Common myeloid progenitor, CD34-positive (primary cell): ENCODE results near the gene ZMYND8.

Experiments used
- CTCF ChIA-PET: fragments of 350-600 bp; sonication (Branson Sonifier 250); formaldehyde crosslinking; loops from one replicate; lab custom pipeline; 2021; ENCODE audit warnings: antibody characterized with exemption; lab: Charles Lee
- POLR2A ChIA-PET: fragments of 350-600 bp; sonication (Branson Sonifier 250); formaldehyde crosslinking; loops from one replicate; lab custom pipeline; 2021; ENCODE audit warnings: antibody characterized with exemption; lab: Charles Lee
- DNase-seq, 3 donors: peaks; one replicate each; pipeline versions ENCODE4 v3.0.0 to v3.0.0-alpha.2; 2013
- H3K27ac ChIP-seq, 2 experiments: 1 replicate in 1 of 2; 2 replicates in 1 of 2; pipeline ENCODE4 v1.7.0; 2013; ENCODE audit warnings: inconsistent platforms in 2 of 2, low read length in 2 of 2, mild to moderate bottlenecking in 2 of 2, low read depth in 1 of 2, moderate library complexity in 1 of 2; ENCODE audit not compliant: severe bottlenecking in 2 of 2, insufficient read depth in 1 of 2, poor library complexity in 1 of 2
- H3K27me3 ChIP-seq, 5 experiments: replicated peaks in 2 of 5; 1 replicate in 3 of 5; 2 replicates in 2 of 5; pipeline versions ENCODE4 v1.6.1 to v1.7.0; 2013; ENCODE audit warnings: low read length in 4 of 5, mild to moderate bottlenecking in 2 of 5, moderate library complexity in 2 of 5, inconsistent platforms in 1 of 5; ENCODE audit not compliant: insufficient read depth in 5 of 5, control insufficient read depth in 4 of 5
- H3K36me3 ChIP-seq, 4 experiments: 1 replicate in 2 of 4; 2 replicates in 2 of 4; pipeline versions ENCODE4 v1.6.1 to v1.7.0; 2013; ENCODE audit warnings: low read length in 3 of 4, control low read depth in 1 of 4, mild to moderate bottlenecking in 1 of 4; ENCODE audit not compliant: control insufficient read depth in 4 of 4, insufficient read depth in 4 of 4
- H3K4me1 ChIP-seq, 4 experiments: 1 replicate in 3 of 4; 2 replicates in 1 of 4; pipeline versions ENCODE4 v1.6.1 to v1.7.1; 2013; ENCODE audit warnings: low read length in 3 of 4, mild to moderate bottlenecking in 3 of 4, control low read depth in 1 of 4, inconsistent platforms in 1 of 4, moderate library complexity in 1 of 4; ENCODE audit not compliant: control insufficient read depth in 4 of 4, insufficient read depth in 4 of 4; ENCODE audit errors: control extremely low read depth in 1 of 4
- H3K4me3 ChIP-seq, 7 experiments: 1 replicate in 4 of 7; 2 replicates in 3 of 7; pipeline versions ENCODE4 v1.5.1 to v1.7.0; 2013; ENCODE audit warnings: mild to moderate bottlenecking in 7 of 7, low read length in 6 of 7, moderate library complexity in 6 of 7, inconsistent platforms in 2 of 7, low read depth in 2 of 7, control low read depth in 1 of 7; ENCODE audit not compliant: insufficient read depth in 4 of 7, control insufficient read depth in 1 of 7; ENCODE audit errors: extremely low read depth in 1 of 7
- H3K9me3 ChIP-seq, 5 experiments: 1 replicate in 4 of 5; 2 replicates in 1 of 5; pipeline versions ENCODE4 v1.6.1 to v1.7.1; 2013; ENCODE audit warnings: low read length in 4 of 5, mild to moderate bottlenecking in 2 of 5, inconsistent platforms in 1 of 5, low read depth in 1 of 5, moderate library complexity in 1 of 5; ENCODE audit not compliant: control insufficient read depth in 4 of 5, insufficient read depth in 2 of 5; ENCODE audit errors: control extremely low read depth in 1 of 5
- WGBS: methylation state at CpG from one replicate; pipeline ENCODE4 v1.1.5; 2013; ENCODE audit not compliant: insufficient coverage; 5-methylcytosine and 5-hydroxymethylcytosine counted together

Gene ZMYND8

DNA sequence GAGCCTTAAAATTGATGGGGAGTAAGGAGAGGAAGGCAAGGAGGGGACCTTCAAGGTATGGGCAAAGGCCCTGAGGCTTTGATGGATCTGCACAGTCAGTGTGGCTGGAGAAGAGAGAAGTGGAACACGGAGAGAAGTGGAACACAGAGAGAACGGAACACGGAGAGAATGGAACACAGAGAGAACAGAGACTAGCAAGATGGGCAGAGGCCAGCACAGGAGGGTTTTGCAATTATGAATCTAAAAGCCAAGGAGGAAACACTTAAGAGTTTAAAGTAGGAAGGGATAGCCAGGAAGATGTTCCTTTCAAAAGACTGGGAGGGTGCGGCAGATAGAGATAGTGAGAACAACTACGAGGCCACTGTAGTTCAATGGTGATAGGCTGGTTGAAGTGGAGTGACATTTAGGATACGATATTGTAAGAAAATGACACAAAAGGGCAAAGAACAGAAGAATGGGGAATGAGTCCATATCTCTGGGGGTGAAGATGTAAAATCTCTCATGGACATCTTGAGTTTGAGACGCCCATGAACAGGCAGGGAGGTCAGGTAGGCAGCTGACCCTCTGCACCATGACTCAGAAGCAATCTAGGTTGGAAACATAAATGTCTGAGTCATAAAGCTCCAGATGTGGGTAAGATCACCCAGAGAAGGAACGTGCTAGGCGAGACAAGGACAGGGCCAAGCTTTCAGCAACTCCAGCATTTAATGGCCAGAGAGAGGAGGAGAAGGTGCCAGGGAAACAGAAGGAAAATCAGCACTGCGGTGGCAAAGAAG lies 25.4 kb downstream of the ZMYND8 start:
- no peaks in the 10 kb centered on the region for H3K9me3 ChIP-seq
- POLR2A ChIA-PET = no interaction called here
- H3K27me3 ChIP-seq = no peaks in the 10 kb centered on the region
- H3K36me3 ChIP-seq = peaks cover 9 to 71% (median 21%) of the 10 kb centered on the region in 4 experiments
- H3K4me1 ChIP-seq = peaks cover 0 to 45% (median 14%) of the 10 kb centered on the region in 4 experiments
- CTCF ChIA-PET = interaction anchor here (0.7 to 1.5 kb wide), 6 partner anchors 12 to 58 kb away, joined by 3 to 4 read pairs (median 3); no protein-coding TSS in a partner anchor
- WGBS = 92% methylated on average over 10 of the region's 10 CpGs
- peak in 1 of 3 donors; percentile 36 for DNase-seq
- H3K27ac ChIP-seq = peak overlapping the region; percentile 1 to 60
- no peak overlapping the region for H3K4me3 ChIP-seq

DNA sequence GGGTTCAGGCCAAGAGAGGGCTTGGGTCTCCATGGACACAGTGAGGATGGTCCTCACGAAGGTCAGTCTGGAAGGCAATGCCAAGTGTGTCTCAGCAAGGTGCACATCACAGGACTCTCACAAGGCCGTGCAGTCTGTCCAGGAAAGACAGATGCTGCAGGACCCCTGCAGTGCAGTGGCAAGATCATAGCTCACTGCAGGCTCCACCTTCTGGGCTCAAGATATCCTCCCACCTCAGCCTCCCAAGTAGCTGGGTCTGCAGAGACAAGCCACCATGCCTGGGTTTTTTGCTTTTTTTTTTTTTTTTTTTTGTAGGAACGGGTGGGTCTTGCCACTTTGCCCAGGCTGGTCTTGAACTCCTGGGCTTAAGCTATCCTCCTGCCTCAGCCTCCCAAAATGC lies 26.4 kb downstream of the ZMYND8 start:
- 93% methylated on average over 2 of the region's 3 CpGs for whole genome bisulfite sequencing
- Histone ChIP-seq H3K4me3 (no peak overlapping the region), H3K27ac (peak overlapping the region; percentile 1 to 60), H3K36me3 (peaks cover 9 to 61% (median 18%) of the 10 kb centered on the region in 4 experiments), H3K27me3 (no peaks in the 10 kb centered on the region), H3K4me1 (peaks cover 0 to 43% (median 14%) of the 10 kb centered on the region in 4 experiments), H3K9me3 (no peaks in the 10 kb centered on the region)
- DNase-seq = no peak
- CTCF ChIA-PET = interaction anchor here (1.4 to 4.3 kb wide), 4 partner anchors 11 to 55 kb away, joined by 3 to 20 read pairs (median 3); no protein-coding TSS in a partner anchor
- POLR2A ChIA-PET = no interaction called here

DNA sequence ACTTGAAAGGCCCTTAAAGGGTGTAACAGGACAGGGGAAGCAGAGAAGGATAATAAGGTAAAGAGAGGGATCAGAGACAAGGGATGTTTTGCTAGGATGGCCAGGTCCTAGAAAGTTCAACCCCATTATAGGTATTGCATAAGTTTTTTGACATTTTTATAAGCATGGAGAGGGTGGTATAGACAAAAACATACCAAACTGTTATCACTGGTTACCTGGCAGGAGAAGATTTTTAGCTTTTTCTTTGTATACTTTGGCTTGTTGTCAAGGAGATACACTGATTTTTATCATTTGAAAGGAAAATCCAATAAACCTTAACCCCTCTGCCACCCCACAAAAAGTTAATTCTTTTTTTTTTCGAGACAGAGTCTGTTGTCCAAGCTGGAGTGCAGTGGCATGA lies 28.4 kb downstream of the ZMYND8 start:
- Histone ChIP-seq H3K27ac (peak overlapping the region in 1 of 2 experiments; percentile 58), H3K36me3 (peaks cover 9 to 63% (median 16%) of the 10 kb centered on the region in 4 experiments), H3K4me3 (no peak overlapping the region), H3K4me1 (peaks cover 0 to 29% (median 11%) of the 10 kb centered on the region in 4 experiments), H3K27me3 (no peaks in the 10 kb centered on the region), H3K9me3 (no peaks in the 10 kb centered on the region)
- CTCF ChIA-PET = interaction anchor here (1.2 to 4.3 kb wide), 2 partner anchors 12 to 55 kb away, joined by 3 to 20 read pairs; no protein-coding TSS in a partner anchor
- DNase-seq = no peak
- no CpG with 5 or more reads among the region's 1 CpG for WGBS
- POLR2A ChIA-PET = interaction anchor here (0.7 to 0.9 kb wide), 2 partner anchors 24 to 32 kb away, joined by 4 read pairs; no protein-coding TSS in a partner anchor

DNA sequence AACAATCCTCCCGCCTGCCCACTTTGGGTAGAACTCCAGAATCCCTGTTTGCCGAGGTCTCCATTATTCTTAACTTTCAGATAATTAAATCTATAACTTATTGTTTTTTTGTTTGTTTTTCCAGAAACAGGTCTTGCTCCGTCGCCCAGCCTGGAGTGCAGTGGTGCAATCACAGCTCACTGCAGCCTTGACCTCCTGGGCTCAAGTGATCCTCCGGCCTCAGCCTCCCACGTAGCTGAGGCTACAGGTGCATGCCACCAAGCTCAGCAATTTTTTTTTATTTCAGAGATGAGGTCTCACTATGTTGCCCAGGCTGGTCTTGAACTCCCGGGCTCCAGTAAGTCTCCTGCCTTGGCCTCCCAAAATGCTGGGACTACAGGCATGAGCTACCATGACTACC lies 28.8 kb downstream of the ZMYND8 start:
- Histone ChIP-seq H3K36me3 (peaks cover 9 to 63% (median 15%) of the 10 kb centered on the region in 4 experiments), H3K27ac (peak overlapping the region in 1 of 2 experiments; percentile 58), H3K4me3 (no peak overlapping the region), H3K27me3 (no peaks in the 10 kb centered on the region), H3K9me3 (no peaks in the 10 kb centered on the region), H3K4me1 (peaks cover 0 to 28% (median 11%) of the 10 kb centered on the region in 4 experiments)
- no peak for DNase-seq
- ChIA-PET CTCF (interaction anchor here (4.3 kb wide), 1 partner anchor 11 kb away, joined by 20 read pairs; no protein-coding TSS in a partner anchor), POLR2A (interaction anchor here (0.7 to 0.9 kb wide), 2 partner anchors 24 to 33 kb away, joined by 4 read pairs; no protein-coding TSS in a partner anchor)
- WGBS = 93% methylated on average over 4 of the region's 7 CpGs

DNA sequence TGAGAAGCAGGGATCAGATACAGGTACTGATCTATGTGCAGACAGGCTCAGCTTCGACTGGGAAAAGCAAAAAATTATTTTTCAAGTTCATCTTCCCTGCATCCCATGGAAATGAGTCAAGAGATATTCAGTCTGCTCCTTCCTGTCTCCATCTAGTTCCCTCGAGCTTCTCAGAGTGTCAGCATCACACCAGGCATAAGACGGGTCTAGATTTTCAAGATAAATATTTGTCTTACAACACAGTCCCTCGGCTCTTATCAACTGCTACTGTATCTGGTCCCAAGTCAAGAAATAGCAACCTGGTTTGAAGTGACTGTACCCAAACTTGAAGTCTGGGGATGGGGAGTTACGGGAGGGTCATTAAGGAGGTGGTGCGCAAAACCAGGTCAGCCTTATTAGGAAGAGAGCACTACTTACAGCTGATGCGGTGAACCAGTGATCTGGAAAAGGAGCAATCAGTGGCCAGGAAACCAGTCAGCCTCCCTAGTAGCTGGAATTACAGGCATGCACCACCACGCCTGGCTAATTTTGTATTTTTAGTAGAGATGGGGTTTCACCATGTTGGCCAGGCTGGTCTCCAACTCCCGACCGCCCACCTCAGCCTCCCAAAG lies 29.7 kb downstream of the ZMYND8 start:
- peaks cover 9 to 58% (median 12%) of the 10 kb centered on the region in 4 experiments for H3K36me3 ChIP-seq
- DNase-seq = no peak
- ChIA-PET POLR2A (interaction anchor here (1.5 kb wide), 1 partner anchor 9 kb away, joined by 4 read pairs; no protein-coding TSS in a partner anchor), CTCF (interaction anchor here (4.3 kb wide), 1 partner anchor 10 kb away, joined by 20 read pairs; no protein-coding TSS in a partner anchor)
- 92% methylated on average over 9 of the region's 10 CpGs for WGBS
- H3K27me3 ChIP-seq = no peaks in the 10 kb centered on the region
- H3K4me1 ChIP-seq = peaks cover 0 to 31% (median 10%) of the 10 kb centered on the region in 4 experiments
- H3K27ac ChIP-seq = peak overlapping the region in 1 of 2 experiments; percentile 54
- H3K9me3 ChIP-seq = no peaks in the 10 kb centered on the region
- no peak overlapping the region for H3K4me3 ChIP-seq

DNA sequence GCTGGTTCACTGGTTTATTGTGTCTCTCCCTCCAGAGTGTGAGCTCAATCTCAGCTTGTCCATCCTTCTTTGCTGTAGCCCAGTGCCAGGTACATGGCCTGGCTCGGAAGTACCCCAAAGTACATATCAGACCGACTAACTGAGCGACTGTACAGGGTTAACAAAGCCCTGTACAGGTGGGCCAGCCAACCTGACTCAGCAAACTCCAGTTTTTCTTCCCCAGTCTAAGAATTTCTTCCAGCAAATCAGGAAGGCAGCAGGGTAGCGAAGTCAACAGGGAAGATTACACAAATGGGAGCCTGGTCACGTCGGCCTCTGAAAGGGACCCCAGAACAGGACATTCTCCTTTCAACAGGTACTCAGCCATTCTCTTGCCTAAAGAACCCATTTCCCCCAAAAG lies 31.3 kb downstream of the ZMYND8 start:
- H3K4me1 ChIP-seq = peaks cover 4 to 39% (median 17%) of the 10 kb centered on the region in 4 experiments
- CTCF ChIA-PET = interaction anchor here (1.1 to 1.3 kb wide), 2 partner anchors 19 to 52 kb away, joined by 3 read pairs; no protein-coding TSS in a partner anchor
- H3K27ac ChIP-seq = no peak overlapping the region
- POLR2A ChIA-PET = no interaction called here
- no peak for DNase-seq
- peaks cover 5 to 50% (median 10%) of the 10 kb centered on the region in 4 experiments for H3K36me3 ChIP-seq
- WGBS = 100% methylated on average over 3 of the region's 6 CpGs
- no peak overlapping the region for H3K4me3 ChIP-seq
- no peaks in the 10 kb centered on the region for H3K9me3 ChIP-seq
- no peaks in the 10 kb centered on the region for H3K27me3 ChIP-seq
